HUES6 (cell line): ENCODE results near the gene SHISA6.

Experiments used
- H3K27ac ChIP-seq: 2 replicates; pipeline ENCODE4 v1.7.0; 2013; ENCODE audit warnings: low read depth, mild to moderate bottlenecking, low read length, inconsistent platforms
- H3K27me3 ChIP-seq: 2 replicates; pipeline ENCODE4 v1.6.1; 2013; ENCODE audit warnings: low read length; ENCODE audit not compliant: control insufficient read depth, insufficient read depth
- H3K36me3 ChIP-seq: 2 replicates; pipeline ENCODE4 v1.6.1; 2013; ENCODE audit warnings: low read length; ENCODE audit not compliant: control insufficient read depth, insufficient read depth
- H3K4me1 ChIP-seq: 2 replicates; pipeline ENCODE4 v1.6.1; 2013; ENCODE audit warnings: low read length; ENCODE audit not compliant: control insufficient read depth, insufficient read depth
- H3K4me3 ChIP-seq: 2 replicates; pipeline ENCODE4 v1.5.1; 2013; ENCODE audit warnings: low read depth, low read length
- H3K9ac ChIP-seq: one replicate; pipeline ENCODE4 v1.6.1; 2013; ENCODE audit warnings: mild to moderate bottlenecking, low read length
- H3K9me3 ChIP-seq: 2 replicates; pipeline ENCODE4 v1.6.1; 2013; ENCODE audit warnings: low read depth, low read length; ENCODE audit not compliant: control insufficient read depth, insufficient read depth

Gene SHISA6

DNA sequence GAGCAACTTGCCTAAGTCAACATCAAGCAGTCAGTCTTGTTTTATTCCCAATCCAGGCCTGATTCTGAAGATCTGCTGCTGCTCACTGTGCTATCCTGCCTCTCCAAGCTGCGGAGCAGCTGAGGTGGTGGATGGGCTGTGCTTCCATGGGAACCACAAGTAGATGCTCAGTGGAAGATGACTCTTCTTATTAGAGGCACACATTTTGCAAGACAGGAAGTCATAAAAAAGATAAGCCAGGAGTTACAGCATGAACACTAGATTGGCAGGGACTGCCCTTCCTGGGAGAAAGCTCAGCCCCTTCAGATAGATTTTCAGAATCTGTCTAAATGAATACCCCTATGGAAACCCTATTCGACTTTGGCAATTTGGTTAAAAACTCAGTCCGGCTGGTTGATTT is 143.1 kb downstream of the SHISA6 start:
- no peaks in the 10 kb centered on the region; the same call in 1 of the 2 replicates for H3K4me1 ChIP-seq
- H3K27me3 ChIP-seq, result no peaks in the 10 kb centered on the region
- H3K9ac ChIP-seq, result no peak overlapping the region
- H3K36me3 ChIP-seq, result no peaks in the 10 kb centered on the region
- H3K9me3 ChIP-seq, result no peaks in the 10 kb centered on the region
- no peak overlapping the region for H3K27ac ChIP-seq
- H3K4me3 ChIP-seq, result no peak overlapping the region

DNA sequence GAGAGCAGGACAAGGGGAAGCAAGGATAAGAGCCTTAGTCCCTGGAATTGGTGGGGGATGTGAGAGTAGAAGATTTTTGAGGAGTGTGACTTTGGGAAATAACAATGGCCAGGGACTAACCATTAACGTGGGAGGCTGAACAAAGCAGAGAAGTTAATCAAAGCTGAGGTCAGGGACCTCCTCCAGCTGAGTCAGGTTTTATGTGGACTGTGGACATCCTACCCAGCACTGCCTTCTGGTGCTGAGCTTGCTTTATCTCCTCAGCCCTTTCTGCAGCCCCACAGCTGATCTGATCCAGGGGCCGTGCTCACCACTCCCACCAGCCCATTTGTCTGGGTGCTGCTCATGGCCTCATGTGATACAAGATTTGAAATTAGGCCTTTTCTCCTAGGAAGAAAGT is 146.6 kb downstream of the SHISA6 start:
- no peak overlapping the region for H3K4me3 ChIP-seq
- H3K9me3 ChIP-seq, result peaks cover under 1% of the 10 kb centered on the region; the same call in 1 of the 2 replicates
- H3K27ac ChIP-seq, result no peak overlapping the region
- no peaks in the 10 kb centered on the region for H3K36me3 ChIP-seq
- H3K9ac ChIP-seq, result no peak overlapping the region
- H3K27me3 ChIP-seq, result no peaks in the 10 kb centered on the region
- H3K4me1 ChIP-seq, result peaks cover 2% of the 10 kb centered on the region

- H3K4me1 ChIP-seq, result peaks cover 2% of the 10 kb centered on the region
- H3K36me3 ChIP-seq, result no peaks in the 10 kb centered on the region
- no peak overlapping the region for H3K4me3 ChIP-seq
- no peak overlapping the region for H3K27ac ChIP-seq
- H3K9me3 ChIP-seq, result peaks cover 2% of the 10 kb centered on the region; the same call in 1 of the 2 replicates
- no peak overlapping the region for H3K9ac ChIP-seq
- no peaks in the 10 kb centered on the region for H3K27me3 ChIP-seq
These were observed 147.0 kb downstream of the SHISA6 start for GRCh38 chr17:11388054-11388453.

DNA sequence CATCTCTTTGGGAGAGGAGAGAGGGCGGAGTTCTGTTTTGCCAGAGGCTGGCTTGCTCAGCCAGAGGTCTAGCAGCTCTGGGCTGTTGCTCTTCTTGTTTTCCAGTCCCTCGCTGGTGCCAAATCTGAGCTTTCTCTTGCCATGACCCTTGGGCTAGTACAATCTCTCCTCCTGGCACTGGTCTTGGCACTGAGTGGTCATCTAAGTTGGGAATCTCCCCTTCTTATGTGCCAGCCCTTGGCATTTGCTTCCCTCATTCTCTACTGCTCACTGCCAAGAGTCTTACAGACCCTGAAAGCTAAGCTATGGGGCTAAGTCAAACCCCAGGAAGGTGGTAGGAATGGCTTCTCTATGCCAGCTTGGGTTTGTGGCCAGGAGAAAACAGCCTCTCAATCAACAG is 148.6 kb downstream of the SHISA6 start:
- Histone ChIP-seq H3K27me3 (no peaks in the 10 kb centered on the region), H3K4me1 (peaks cover 2% of the 10 kb centered on the region), H3K9ac (no peak overlapping the region), H3K4me3 (no peak overlapping the region), H3K36me3 (no peaks in the 10 kb centered on the region), H3K27ac (no peak overlapping the region), H3K9me3 (peaks cover 2% of the 10 kb centered on the region; the same call in 1 of the 2 replicates)

DNA sequence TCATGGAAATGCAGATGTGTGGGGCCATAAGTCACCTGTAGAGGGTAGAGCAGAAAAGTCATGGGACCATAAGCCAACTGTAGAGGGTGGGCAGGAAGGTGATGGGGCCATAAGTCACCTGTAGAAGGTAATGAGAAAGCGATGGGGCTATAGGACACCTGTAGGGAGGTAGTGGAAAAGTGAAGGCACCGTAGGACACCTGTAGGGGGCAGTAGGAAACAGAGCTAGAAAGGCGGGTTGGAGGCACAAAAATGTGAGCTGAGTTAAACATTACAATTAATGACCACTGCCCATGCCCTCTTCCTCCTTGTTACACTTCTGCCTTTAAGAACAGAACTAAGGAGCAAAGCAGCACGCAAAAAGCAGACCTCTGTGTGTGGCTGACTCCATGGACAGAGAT is 150.1 kb downstream of the SHISA6 start:
- Histone ChIP-seq H3K27ac (no peak overlapping the region), H3K9ac (no peak overlapping the region), H3K36me3 (no peaks in the 10 kb centered on the region)

DNA sequence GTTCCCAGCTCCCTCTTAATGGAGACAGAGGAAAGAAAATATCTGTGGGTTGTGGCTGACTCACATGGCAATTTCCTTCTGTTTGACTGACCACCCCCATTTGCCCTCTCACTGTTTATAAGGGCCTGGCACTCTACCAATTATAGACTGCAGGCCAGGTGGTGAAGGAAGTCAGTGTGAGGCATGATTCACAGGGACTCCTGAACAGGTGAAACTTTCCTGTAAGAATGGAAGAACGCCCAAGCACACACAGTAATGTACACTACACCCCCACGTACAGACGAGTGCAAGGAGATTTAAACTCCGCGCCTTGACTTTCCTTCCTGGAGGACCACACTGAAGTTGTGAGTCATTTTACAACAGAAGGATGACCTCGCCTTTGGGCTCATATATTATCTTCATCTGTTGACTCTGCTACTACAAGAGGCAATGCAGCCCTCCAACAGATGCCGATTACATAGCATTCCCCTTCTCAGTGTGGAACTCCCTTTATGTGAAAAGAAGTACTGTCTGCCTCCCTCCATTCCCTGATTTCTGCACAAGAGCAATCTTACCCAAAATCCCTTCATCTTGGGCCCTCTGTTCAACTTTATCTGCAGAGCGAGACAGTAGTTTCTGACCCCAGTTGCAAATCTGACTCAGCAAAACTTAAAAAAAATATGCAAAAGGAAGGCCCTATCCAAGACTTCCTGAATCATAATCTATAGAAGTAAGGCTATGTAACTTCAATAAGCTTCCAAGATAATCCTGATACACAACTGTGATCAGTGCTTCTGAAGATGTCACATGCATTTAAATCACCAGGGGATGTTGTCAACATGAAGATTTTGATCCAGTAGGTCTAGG is 163.6 kb downstream of the SHISA6 start:
- Histone ChIP-seq H3K27ac (no peak overlapping the region), H3K9me3 (peaks cover 19% of the 10 kb centered on the region; the same call in 1 of the 2 replicates), H3K4me1 (no peaks in the 10 kb centered on the region), H3K4me3 (no peak overlapping the region), H3K27me3 (no peaks in the 10 kb centered on the region), H3K9ac (no peak overlapping the region), H3K36me3 (no peaks in the 10 kb centered on the region; the same call in 1 of the 2 replicates)

More for the DNA sequence above, 150.1 kb downstream of the SHISA6 start:
- Histone ChIP-seq H3K27me3 (no peaks in the 10 kb centered on the region), H3K4me1 (peaks cover 2% of the 10 kb centered on the region), H3K4me3 (no peak overlapping the region), H3K9me3 (peaks cover 2% of the 10 kb centered on the region; the same call in 1 of the 2 replicates)

DNA sequence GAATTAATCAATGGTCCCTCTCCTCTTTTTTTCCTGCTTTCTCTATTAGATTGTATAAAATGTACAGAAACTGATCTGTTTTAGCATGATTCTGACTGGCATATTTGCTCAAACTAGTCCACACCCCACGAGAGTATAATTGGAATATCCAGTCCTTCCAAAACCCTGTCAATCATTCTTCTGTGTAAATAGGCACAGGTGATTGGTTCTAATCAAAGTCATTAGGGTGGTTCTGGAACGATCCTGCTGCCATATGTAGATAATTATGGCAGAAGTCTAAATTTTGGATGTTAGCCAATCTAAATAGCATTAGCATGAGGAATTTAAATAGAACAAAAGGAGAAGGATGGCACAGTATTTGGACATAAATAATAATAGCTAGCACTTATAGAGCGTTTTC is 165.7 kb downstream of the SHISA6 start:
- H3K9me3 ChIP-seq, result peaks cover 10% of the 10 kb centered on the region; the same call in 1 of the 2 replicates
- H3K27ac ChIP-seq, result no peak overlapping the region
- no peak overlapping the region for H3K4me3 ChIP-seq
- no peaks in the 10 kb centered on the region for H3K4me1 ChIP-seq
- H3K36me3 ChIP-seq, result no peaks in the 10 kb centered on the region; the same call in 1 of the 2 replicates
- H3K27me3 ChIP-seq, result no peaks in the 10 kb centered on the region
- no peak overlapping the region for H3K9ac ChIP-seq

GRCh38 chr17:11412654-11413053 is 171.6 kb downstream of the SHISA6 start:
- Histone ChIP-seq H3K9ac (no peak overlapping the region), H3K9me3 (no peaks in the 10 kb centered on the region), H3K27me3 (no peaks in the 10 kb centered on the region), H3K27ac (no peak overlapping the region), H3K4me1 (no peaks in the 10 kb centered on the region), H3K36me3 (no peaks in the 10 kb centered on the region), H3K4me3 (no peak overlapping the region)

- H3K9ac ChIP-seq, result no peak overlapping the region
These were observed 177.3 kb downstream of the SHISA6 start for GRCh38 chr17:11418342-11418741.

GRCh38 chr17:11430751-11431150 is 189.7 kb downstream of the SHISA6 start:
- H3K4me3 ChIP-seq, result no peak overlapping the region
- no peaks in the 10 kb centered on the region for H3K27me3 ChIP-seq
- peaks cover 4% of the 10 kb centered on the region; the same call in 1 of the 2 replicates for H3K9me3 ChIP-seq
- no peak overlapping the region for H3K9ac ChIP-seq
- no peaks in the 10 kb centered on the region for H3K4me1 ChIP-seq
- no peaks in the 10 kb centered on the region for H3K36me3 ChIP-seq
- no peak overlapping the region for H3K27ac ChIP-seq

More at GRCh38 chr17:11418342-11418741, 177.3 kb downstream of the SHISA6 start:
- no peaks in the 10 kb centered on the region for H3K27me3 ChIP-seq
- H3K9me3 ChIP-seq, result no peaks in the 10 kb centered on the region
- no peak overlapping the region for H3K27ac ChIP-seq
- H3K4me3 ChIP-seq, result no peak overlapping the region
- no peaks in the 10 kb centered on the region for H3K36me3 ChIP-seq
- no peaks in the 10 kb centered on the region for H3K4me1 ChIP-seq

DNA sequence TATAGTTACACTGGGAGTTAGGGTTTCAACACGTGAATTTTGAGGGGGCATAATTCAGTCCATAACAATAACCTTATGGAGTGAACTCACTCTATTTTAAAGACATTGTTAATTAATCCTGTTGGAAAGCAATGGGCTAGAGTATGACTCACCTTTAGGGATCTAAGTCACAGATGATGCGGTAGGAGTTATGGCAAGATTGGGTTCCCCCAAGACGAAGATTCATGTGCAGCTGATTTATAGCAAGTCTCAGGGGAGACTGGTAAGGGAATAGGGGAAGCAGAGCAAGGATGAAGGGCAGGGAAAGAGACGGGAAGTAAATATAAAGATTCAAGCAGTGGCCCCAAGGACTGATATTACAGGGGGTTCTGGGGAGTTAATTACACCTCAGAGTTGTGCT is 197.7 kb downstream of the SHISA6 start:
- Histone ChIP-seq H3K4me3 (no peak overlapping the region), H3K4me1 (no peaks in the 10 kb centered on the region), H3K27me3 (no peaks in the 10 kb centered on the region; the same call in 1 of the 2 replicates), H3K9me3 (no peaks in the 10 kb centered on the region), H3K9ac (no peak overlapping the region), H3K27ac (no peak overlapping the region), H3K36me3 (no peaks in the 10 kb centered on the region)
